Activated T-helper 1 cell treated with Interleukin-2 at 50 U/mL for 16 hours (primary cell): Measurements from ENCODE around the gene WIZ.
"Not testable (repeated sequence)": the region's sequence is repeated elsewhere in the genome, so short reads cannot be mapped to it uniquely, and the experiment has no call there.

ENCODE experiments used
- DNase-seq: peaks from one replicate; pipeline ENCODE4 v3.0.0-alpha.2; 2020; ENCODE audit warnings: low read depth

WIZ gene

GRCh38 chr19:15402411-15403150, 47.2 kb downstream of the WIZ start:
- no peak for DNase-seq

GRCh38 chr19:15401397-15401710, 48.4 kb downstream of the WIZ start:
- no peak for DNase-seq

GRCh38 chr19:15400521-15401396, 49.0 kb downstream of the WIZ start:
- DNase-seq, result no peak

GRCh38 chr19:15399635-15400034, 50.1 kb downstream of the WIZ start:
- DNase-seq, result no peak

- no peak for DNase-seq
These were observed 50.6 kb downstream of the WIZ start for GRCh38 chr19:15399234-15399515.

GRCh38 chr19:15398501-15399233, 51.1 kb downstream of the WIZ start:
- no peak for DNase-seq

- DNase-seq, result no peak
These were observed 52.0 kb downstream of the WIZ start for GRCh38 chr19:15397782-15398181.

- DNase-seq, result no peak
These were observed 52.5 kb downstream of the WIZ start for GRCh38 chr19:15397236-15397635.

GRCh38 chr19:15396436-15396835, 53.3 kb downstream of the WIZ start:
- no peak for DNase-seq

- not testable (repeated sequence) for DNase-seq
These were observed 54.5 kb downstream of the WIZ start for GRCh38 chr19:15395251-15395650.

- DNase-seq, result no peak
These were observed 55.3 kb downstream of the WIZ start for GRCh38 chr19:15394426-15394825.

GRCh38 chr19:15393963-15394362, 55.8 kb downstream of the WIZ start:
- DNase-seq, result no peak

GRCh38 chr19:15390814-15391213, 58.9 kb downstream of the WIZ start:
- no peak for DNase-seq

- DNase-seq, result no peak
These were observed 67.9 kb downstream of the WIZ start for GRCh38 chr19:15381864-15382263.

GRCh38 chr19:15381429-15381828, 68.3 kb downstream of the WIZ start:
- no peak for DNase-seq

- DNase-seq, result no peak
These were observed 69.6 kb downstream of the WIZ start for GRCh38 chr19:15379999-15380647.

- DNase-seq, result peak; percentile 97
These were observed 70.4 kb downstream of the WIZ start, which contains the start of gene AKAP8 for GRCh38 chr19:15379083-15379998. Gene AKAP8 (minus strand): TSS chr19:15379787. CDS start chr19:15379731, 56 bp downstream.

- peak; percentile 31 for DNase-seq
These were observed 71.1 kb downstream of the WIZ start for GRCh38 chr19:15378534-15379082.

- DNase-seq, result no peak
These were observed 74.8 kb downstream of the WIZ start for GRCh38 chr19:15374796-15375440.

- no peak for DNase-seq
These were observed 75.6 kb downstream of the WIZ start for GRCh38 chr19:15374105-15374651.
